Large intestine (tissue), 3 donors: ENCODE results near the gene CYB561D2. TPM values are rescaled to one million over a fixed set of nuclear protein-coding genes. Genes with fewer than 3 reads are reported as not detected.

Source experiments
- DNase-seq, 2 donors: peaks; one replicate each; pipeline versions ENCODE4 v3.0.0 to v3.0.0-alpha.2; 2013
- H3K27ac ChIP-seq: one replicate; pipeline ENCODE4 v1.5.1; 2013; ENCODE audit warnings: low read length
- H3K27me3 ChIP-seq: 2 replicates; pipeline ENCODE4 v1.6.1; 2013; ENCODE audit warnings: low read length; ENCODE audit not compliant: control insufficient read depth, insufficient read depth
- H3K36me3 ChIP-seq: 2 replicates; pipeline ENCODE4 v1.6.1; 2013; ENCODE audit warnings: low read length; ENCODE audit not compliant: control insufficient read depth, insufficient read depth
- H3K4me1 ChIP-seq: one replicate; pipeline ENCODE4 v1.6.1; 2013; ENCODE audit warnings: low read length; ENCODE audit not compliant: control insufficient read depth, insufficient read depth
- H3K4me3 ChIP-seq: one replicate; pipeline ENCODE4 v1.5.1; 2013; ENCODE audit warnings: low read length
- H3K9me3 ChIP-seq: one replicate; pipeline ENCODE4 v1.6.1; 2013; ENCODE audit warnings: mild to moderate bottlenecking, low read depth, low read length, moderate library complexity; ENCODE audit not compliant: control insufficient read depth
- WGBS: methylation state at CpG from one replicate; pipeline ENCODE4 v1.1.5; 2013; ENCODE audit warnings: low lambda C conversion rate; ENCODE audit not compliant: insufficient coverage; 5-methylcytosine and 5-hydroxymethylcytosine counted together
- polyA plus RNA-seq: library from polyadenylated mRNA; unstranded; fragments of 120-200 nt; gene quantifications from one replicate; pipeline ENCODE4 v1.2.1, GENCODE V29; 2013

Gene CYB561D2
- polyA plus RNA-seq, 1 donor = 20.6 TPM

DNA sequence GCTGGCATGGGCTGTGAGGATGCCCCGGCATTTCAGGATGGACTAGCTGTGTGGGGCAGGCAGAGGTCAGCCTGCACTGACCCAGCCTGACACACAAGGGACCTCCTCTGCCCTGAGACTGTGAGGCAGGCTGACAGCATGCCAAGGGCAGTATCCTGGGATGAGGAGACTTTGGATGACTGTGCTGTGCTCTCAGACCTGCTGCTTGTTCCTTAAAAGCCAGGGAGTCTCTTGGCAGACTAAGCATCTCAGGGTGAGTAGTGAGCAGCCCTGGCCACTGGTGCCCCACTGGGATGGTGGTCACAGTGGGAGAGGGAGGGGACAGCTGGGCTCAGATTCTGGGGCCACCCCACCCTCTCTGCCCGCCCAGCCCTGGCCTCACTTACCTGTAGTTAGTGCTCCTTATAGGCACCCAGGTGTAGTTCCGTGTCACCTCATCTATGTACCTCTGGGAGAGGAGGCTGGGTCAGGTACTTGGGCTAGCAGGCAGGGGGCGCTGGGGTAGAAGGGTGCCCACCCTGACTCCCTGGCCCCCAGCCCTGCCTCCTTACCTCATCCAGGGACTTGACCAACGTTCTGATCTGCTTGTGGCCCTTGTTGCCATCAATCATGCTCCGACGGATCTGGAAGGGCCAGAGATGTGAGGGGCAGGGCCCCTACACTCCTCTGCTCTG is 24.7 kb downstream of the CYB561D2 start:
- Histone ChIP-seq H3K27me3 (peaks cover 4% of the 10 kb centered on the region), H3K4me3 (no peak overlapping the region), H3K27ac (no peak overlapping the region), H3K4me1 (peaks cover 8% of the 10 kb centered on the region), H3K9me3 (no peaks in the 10 kb centered on the region), H3K36me3 (no peaks in the 10 kb centered on the region)
- no peak for DNase-seq
- WGBS = no CpG with 5 or more reads among the region's 7 CpGs

DNA sequence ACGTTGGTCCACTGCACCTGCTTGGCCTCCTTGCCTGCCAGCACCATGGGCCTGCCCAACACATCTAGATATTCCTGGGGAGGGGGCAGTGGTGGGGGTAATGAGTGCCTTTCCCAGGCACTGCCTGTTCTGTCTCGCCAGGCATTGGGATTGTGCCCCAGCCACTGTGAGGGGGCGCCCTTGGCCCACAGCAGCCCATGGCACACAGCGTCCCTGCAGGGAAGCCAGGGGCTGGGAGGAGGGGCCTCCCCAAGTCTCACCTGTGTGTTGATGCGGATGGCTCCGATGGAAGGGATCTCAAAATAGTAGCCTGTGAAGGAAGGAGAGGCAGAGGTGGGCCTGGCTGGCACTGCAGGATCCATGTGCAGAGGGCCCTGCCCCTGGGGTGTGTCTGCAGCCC is 27.4 kb downstream of the CYB561D2 start:
- H3K36me3 ChIP-seq = no peaks in the 10 kb centered on the region
- no CpG with 5 or more reads among the region's 6 CpGs for WGBS
- H3K4me3 ChIP-seq = no peak overlapping the region
- H3K27me3 ChIP-seq = peaks cover 4% of the 10 kb centered on the region
- no peak for DNase-seq
- no peak overlapping the region for H3K27ac ChIP-seq
- H3K4me1 ChIP-seq = no peaks in the 10 kb centered on the region
- no peaks in the 10 kb centered on the region for H3K9me3 ChIP-seq

- Histone ChIP-seq H3K27me3 (peaks cover 4% of the 10 kb centered on the region), H3K4me1 (no peaks in the 10 kb centered on the region), H3K36me3 (no peaks in the 10 kb centered on the region), H3K4me3 (no peak overlapping the region), H3K27ac (no peak overlapping the region), H3K9me3 (no peaks in the 10 kb centered on the region)
- no peak for DNase-seq
- no CpG with 5 or more reads among the region's 17 CpGs for WGBS
Observed at GRCh38 chr3:50378757-50379156, 28.1 kb downstream of the CYB561D2 start.

- no peak for DNase-seq
- Histone ChIP-seq H3K27me3 (no peaks in the 10 kb centered on the region), H3K4me1 (no peaks in the 10 kb centered on the region), H3K36me3 (no peaks in the 10 kb centered on the region), H3K9me3 (no peaks in the 10 kb centered on the region), H3K4me3 (no peak overlapping the region), H3K27ac (no peak overlapping the region)
- no CpG with 5 or more reads among the region's 17 CpGs for WGBS
Observed at GRCh38 chr3:50380405-50381085, 29.9 kb downstream of the CYB561D2 start.

- Histone ChIP-seq H3K27me3 (no peaks in the 10 kb centered on the region), H3K9me3 (no peaks in the 10 kb centered on the region), H3K27ac (no peak overlapping the region), H3K4me3 (no peak overlapping the region), H3K4me1 (no peaks in the 10 kb centered on the region), H3K36me3 (no peaks in the 10 kb centered on the region)
- no peak for DNase-seq
- WGBS = no CpG with 5 or more reads among the region's 4 CpGs
Observed at GRCh38 chr3:50381383-50381782, 30.7 kb downstream of the CYB561D2 start.

GRCh38 chr3:50382722-50383121 is 32.1 kb downstream of the CYB561D2 start:
- Histone ChIP-seq H3K27ac (no peak overlapping the region), H3K4me1 (no peaks in the 10 kb centered on the region), H3K4me3 (no peak overlapping the region), H3K27me3 (no peaks in the 10 kb centered on the region), H3K36me3 (no peaks in the 10 kb centered on the region), H3K9me3 (no peaks in the 10 kb centered on the region)
- no peak for DNase-seq
- no CpG with 5 or more reads among the region's 12 CpGs for WGBS

GRCh38 chr3:50383750-50384149 is 33.1 kb downstream of the CYB561D2 start:
- no peaks in the 10 kb centered on the region for H3K4me1 ChIP-seq
- H3K27me3 ChIP-seq = no peaks in the 10 kb centered on the region
- no CpG with 5 or more reads among the region's 6 CpGs for WGBS
- H3K4me3 ChIP-seq = no peak overlapping the region
- no peak overlapping the region for H3K27ac ChIP-seq
- H3K9me3 ChIP-seq = no peaks in the 10 kb centered on the region
- H3K36me3 ChIP-seq = no peaks in the 10 kb centered on the region
- DNase-seq = no peak

DNA sequence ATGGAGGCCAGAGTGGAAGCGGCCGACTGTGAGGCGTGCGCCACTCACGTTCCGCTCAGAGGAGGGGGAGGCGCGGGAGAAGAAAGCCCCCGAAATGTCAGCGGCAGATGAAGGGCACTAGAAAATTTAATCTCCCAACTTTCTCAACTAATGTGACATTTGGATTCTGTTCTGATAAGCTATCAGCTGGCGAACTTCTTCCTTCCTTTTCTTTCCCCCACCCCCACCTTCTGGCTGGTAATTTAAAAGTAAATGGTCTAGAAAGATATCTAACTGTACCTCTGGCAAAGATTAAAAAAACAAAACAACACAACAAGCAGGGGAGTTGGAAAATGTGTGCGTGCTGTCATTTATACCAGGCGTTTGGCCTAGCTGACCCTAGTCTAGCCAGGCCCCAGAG is 35.1 kb downstream of the CYB561D2 start:
- 80% methylated on average over 1 of the region's 13 CpGs for WGBS
- Histone ChIP-seq H3K36me3 (no peaks in the 10 kb centered on the region), H3K4me1 (peaks cover 11% of the 10 kb centered on the region), H3K4me3 (no peak overlapping the region), H3K9me3 (no peaks in the 10 kb centered on the region), H3K27me3 (no peaks in the 10 kb centered on the region), H3K27ac (no peak overlapping the region)
- no peak for DNase-seq

- WGBS = no CpG with 5 or more reads among the region's 25 CpGs
- no peak overlapping the region for H3K4me3 ChIP-seq
- no peaks in the 10 kb centered on the region for H3K27me3 ChIP-seq
- no peaks in the 10 kb centered on the region for H3K9me3 ChIP-seq
- no peak overlapping the region for H3K27ac ChIP-seq
- peak in 1 of 2 donors; percentile 21 for DNase-seq
- peaks cover 17% of the 10 kb centered on the region for H3K4me1 ChIP-seq
- no peaks in the 10 kb centered on the region for H3K36me3 ChIP-seq
Observed at GRCh38 chr3:50388016-50388719, 37.5 kb downstream of the CYB561D2 start.

GRCh38 chr3:50388720-50389413 is 38.2 kb downstream of the CYB561D2 start:
- H3K27ac ChIP-seq = no peak overlapping the region
- no peak for DNase-seq
- no CpG with 5 or more reads among the region's 22 CpGs for WGBS
- H3K4me3 ChIP-seq = no peak overlapping the region
- no peaks in the 10 kb centered on the region for H3K9me3 ChIP-seq
- no peaks in the 10 kb centered on the region for H3K27me3 ChIP-seq
- H3K4me1 ChIP-seq = peaks cover 17% of the 10 kb centered on the region
- H3K36me3 ChIP-seq = no peaks in the 10 kb centered on the region
